GM23338 (cell line): ENCODE data around the gene TMEM106A. TPM values are rescaled to one million over a fixed set of nuclear protein-coding genes. Genes with fewer than 3 reads are reported as not detected.

Source experiments
- ATAC-seq: fragments of 200-7000 bp; cut with Tn5 transposase; 3 replicates; pipeline ENCODE4 v1.9.1; 2020
- DNase-seq: peaks from one replicate; pipeline ENCODE4 v3.0.0-alpha.2; 2015; ENCODE audit warnings: low spot score
- H2AFZ ChIP-seq: fragments of 200-600 bp; sonication (generic); 2 replicates; pipeline ENCODE4 v1.8.0; 2016; ENCODE audit warnings: antibody characterized with exemption, mild to moderate bottlenecking, moderate library complexity
- H3F3A ChIP-seq: fragments of 200-600 bp; sonication (generic); replicated peaks from 2 replicates; pipeline ENCODE4 v1.8.0; 2017; ENCODE audit warnings: antibody characterized with exemption, mixed run types, low read depth
- H3K27ac ChIP-seq: fragments of 200-600 bp; sonication (generic); 2 replicates; pipeline ENCODE4 v1.6.1; 2016; ENCODE audit warnings: low read depth
- H3K27me3 ChIP-seq: fragments of 200-600 bp; sonication (generic); 2 replicates; pipeline ENCODE4 v1.8.0; 2016; ENCODE audit warnings: mild to moderate bottlenecking, mixed run types, moderate library complexity; ENCODE audit not compliant: insufficient read depth
- H3K36me3 ChIP-seq: fragments of 200-600 bp; sonication (generic); 2 replicates; pipeline ENCODE4 v1.8.0; 2016; ENCODE audit warnings: mild to moderate bottlenecking; ENCODE audit not compliant: insufficient read depth
- H3K4me1 ChIP-seq: fragments of 200-600 bp; sonication (generic); 2 replicates; pipeline ENCODE4 v1.8.0; 2016; ENCODE audit warnings: mild to moderate bottlenecking, moderate library complexity; ENCODE audit not compliant: insufficient read depth
- H3K4me2 ChIP-seq: fragments of 200-600 bp; sonication (generic); 2 replicates; pipeline ENCODE4 v1.7.1; 2017; ENCODE audit warnings: mixed run types
- H3K4me3 ChIP-seq: fragments of 200-600 bp; sonication (generic); 2 replicates; pipeline ENCODE4 v1.6.1; 2016; ENCODE audit warnings: mixed run types
- H3K79me2 ChIP-seq: fragments of 200-600 bp; sonication (generic); replicated peaks from 2 replicates; pipeline ENCODE4 v1.8.0; 2017; ENCODE audit warnings: mild to moderate bottlenecking; ENCODE audit not compliant: insufficient read depth
- H3K9me2 ChIP-seq: fragments of 200-600 bp; sonication (generic); 2 replicates; pipeline ENCODE4 v1.8.0; 2017; ENCODE audit not compliant: insufficient read depth
- H4K20me1 ChIP-seq: fragments of 200-600 bp; sonication (generic); replicated peaks from 2 replicates; pipeline ENCODE4 v1.8.0; 2017; ENCODE audit warnings: mild to moderate bottlenecking; ENCODE audit not compliant: insufficient read depth
- H3K27ac Mint-ChIP-seq: 2 replicates; pipeline ENCODE4 v1.8.0; 2020; ENCODE audit warnings: inconsistent platforms, mild to moderate bottlenecking, moderate library complexity, mixed read lengths
- H3K27me3 Mint-ChIP-seq: 3 replicates; pipeline ENCODE4 v1.8.0; 2022; ENCODE audit warnings: low read depth, mild to moderate bottlenecking, moderate library complexity, mixed read lengths, inconsistent platforms; ENCODE audit not compliant: insufficient read depth, poor library complexity
- H3K36me3 Mint-ChIP-seq: 3 replicates; pipeline ENCODE4 v1.8.0; 2021; ENCODE audit warnings: low read depth, mild to moderate bottlenecking, inconsistent platforms, moderate library complexity, mixed read lengths
- H3K4me1 Mint-ChIP-seq: 3 replicates; pipeline ENCODE4 v1.8.0; 2020; ENCODE audit warnings: mild to moderate bottlenecking, inconsistent platforms, mixed read lengths
- H3K4me3 Mint-ChIP-seq: 3 replicates; pipeline ENCODE4 v1.8.0; 2021; ENCODE audit warnings: moderate library complexity, mild to moderate bottlenecking, inconsistent platforms, mixed read lengths
- H3K9me3 Mint-ChIP-seq: 3 replicates; pipeline ENCODE4 v1.8.0; 2020; ENCODE audit warnings: moderate library complexity, mild to moderate bottlenecking, inconsistent platforms, mixed read lengths
- ETS1 ChIP-seq: IDR thresholded peaks from 2 replicates; pipeline ENCODE4 v1.6.1; 2016; ENCODE audit warnings: antibody characterized with exemption
- EZH2 ChIP-seq: fragments of 200-600 bp; sonication (generic); IDR thresholded peaks from one replicate; pipeline ENCODE4 v1.8.0; 2017; ENCODE audit warnings: antibody characterized with exemption, mild to moderate bottlenecking, low read depth; ENCODE audit not compliant: unreplicated experiment
- POLR2AphosphoS5 ChIP-seq: IDR thresholded peaks from 2 replicates; pipeline ENCODE4 v1.6.1; 2016; ENCODE audit warnings: antibody characterized with exemption, low read depth
- STAT1 ChIP-seq: IDR thresholded peaks from one replicate; pipeline ENCODE4 v1.6.1; 2016; ENCODE audit warnings: antibody characterized with exemption; ENCODE audit not compliant: unreplicated experiment
- ZNF331 ChIP-seq: fragments of 250-450 bp; sonication (Bioruptor Pico); IDR thresholded peaks from 2 replicates; pipeline ENCODE4 v1.5.0; 2020; ENCODE audit warnings: low read depth, mild to moderate bottlenecking, moderate library complexity
- ZNF462 ChIP-seq: fragments of 250-450 bp; sonication (Bioruptor Pico); IDR thresholded peaks from 2 replicates; pipeline ENCODE4 v1.5.0; 2020; ENCODE audit warnings: mild to moderate bottlenecking, moderate library complexity
- polyA plus RNA-seq: library from polyadenylated mRNA; unstranded; fragments of >200 nt; fragmentation: Nextera tagmentation; extraction: Ambion mirVana; gene quantifications from 2 replicates; pipeline ENCODE4 v1.2.1, GENCODE V29; 2016
- total RNA-seq: library from RNA; depleted of rRNA; stranded (reverse); fragments of >200 nt; shearing (Covaris generic); gene quantifications from 2 replicates; pipeline ENCODE4 v1.2.3, GENCODE V29; 2014

The TMEM106A gene
- total and polyA plus RNA-seq, 2 experiments from 2014 or later: 1.1 to 1.5 TPM

- TF ChIP-seq ZNF462 (CRISPR knock-in tag) (no peak), ETS1 (peak; percentile 84)
Observed at GRCh38 chr17:43170140-43170765, 41.4 kb upstream of the TMEM106A start (continued).

DNA sequence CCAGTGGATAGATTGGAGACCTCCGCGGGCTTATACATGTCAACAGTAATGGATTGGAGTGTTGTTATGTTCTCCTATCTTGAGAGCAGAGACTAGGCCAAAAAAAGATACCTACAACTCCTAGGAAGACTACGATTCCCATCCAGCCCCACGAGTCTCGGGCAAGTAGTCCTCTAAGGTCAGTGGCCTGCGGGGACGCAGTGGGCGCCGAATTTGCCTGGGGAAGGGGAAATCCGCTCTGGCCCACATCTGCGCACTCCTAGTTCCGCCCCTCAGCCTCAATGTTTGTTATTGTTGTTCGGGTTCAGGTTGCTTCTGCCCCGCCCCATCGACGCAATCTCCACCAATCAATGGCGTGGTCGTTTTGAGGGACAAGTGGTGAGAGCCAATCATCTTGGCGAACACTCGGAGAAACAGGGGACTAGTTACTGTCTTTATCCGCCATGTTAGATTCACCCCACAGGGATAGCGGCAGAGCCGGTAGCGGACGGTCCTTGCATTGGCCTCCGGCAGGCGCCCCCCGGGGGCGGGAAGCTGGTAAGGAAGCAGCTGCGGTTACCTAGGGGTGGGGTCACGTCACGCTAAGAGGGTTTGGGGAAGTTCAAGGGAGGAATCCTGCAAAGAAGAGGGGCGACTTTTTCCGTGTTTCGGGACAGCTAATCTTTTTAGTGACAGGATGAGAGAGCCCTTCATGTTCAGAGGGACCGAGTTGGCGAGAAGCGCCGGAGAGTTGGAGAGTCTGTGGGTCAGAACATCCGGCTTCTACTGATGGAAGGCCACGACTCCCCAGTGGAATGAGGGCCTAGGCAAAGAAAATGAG, 40.7 kb upstream of the TMEM106A start, which contains the start of gene NBR1:
Gene NBR1 (plus strand): TSS at position 449 of the 820 bp plus-strand sequence. CDS start 4,586 bp downstream, outside the sequence.
- peak; percentile 99 for DNase-seq
- Histone ChIP-seq H2AFZ (0 out of 2 replicates have a peak within 1 kb of the TSS, but pooled peaks have one; percentile 2), H3F3A (no peaks in the 10 kb centered on the region; the same call in 1 of the 2 replicates), H3K9me2 (no peaks in the 10 kb centered on the region), H3K4me1 (no peaks in the 10 kb centered on the region; the same call in 1 of the 2 replicates), H3K4me2 (peak within 1 kb of the TSS; percentile 82), H3K79me2 (peaks cover 28% of the 10 kb centered on the region), H4K20me1 (no peaks in the 10 kb centered on the region), H3K27me3 (no peaks in the 10 kb centered on the region), H3K4me3 (peak within 1 kb of the TSS; percentile 60), H3K27ac (peak within 1 kb of the TSS; percentile 89), H3K36me3 (no peaks in the 10 kb centered on the region)
- H3K4me1 Mint-ChIP-seq: peaks cover 11% of the 10 kb centered on the region; the same call in 2 of the 3 replicates
- ATAC-seq: peak; percentile 83
- H3K27ac Mint-ChIP-seq: no peak within 1 kb of the TSS
- no peak within 1 kb of the TSS for H3K4me3 Mint-ChIP-seq
- H3K27me3 Mint-ChIP-seq: peaks cover 2% of the 10 kb centered on the region
- no peaks in the 10 kb centered on the region for H3K9me3 Mint-ChIP-seq
- peaks cover 4% of the 10 kb centered on the region; the same call in 1 of the 3 replicates for H3K36me3 Mint-ChIP-seq
- TF ChIP-seq ETS1 (no peak), ZNF331 (no peak), POLR2AphosphoS5 (peak; percentile 65), STAT1 (no peak), EZH2 (no peak)
